Erythroblast (primary cell): ENCODE results near the gene TXNL4A.
A peak's percentile ranks its signal among the peaks of the same experiment; 100 is the strongest.
"Not testable (repeated sequence)": the region's sequence is repeated elsewhere in the genome, so short reads cannot be mapped to it uniquely, and the experiment has no call there.

Experiments
- DNase-seq, 2 experiments: peaks; one replicate each; lab custom pipeline; 2025; lab: John Stamatoyannopoulos, UW
- GATA1 ChIP-seq: IDR thresholded peaks from 2 replicates; pipeline ENCODE4 v1.6.1; 2011; ENCODE audit warnings: low read depth, mild to moderate bottlenecking, control low read depth, low read length, moderate library complexity
- POLR2A ChIP-seq: IDR thresholded peaks from 2 replicates; pipeline ENCODE4 v1.6.1; 2011; ENCODE audit warnings: mild to moderate bottlenecking, low read length

Gene TXNL4A

GRCh38 chr18:80010551-80010906 lies 22.2 kb upstream of the TXNL4A start:
- no peak for DNase-seq
- no peak for TF ChIP-seq POLR2A
- TF ChIP-seq GATA1, result no peak

GRCh38 chr18:80009661-80010550 lies 21.5 kb upstream of the TXNL4A start:
- peak in 1 of 2 experiments; percentile 25 for DNase-seq
- no peak for TF ChIP-seq POLR2A
- TF ChIP-seq GATA1, result no peak

- no peak for TF ChIP-seq GATA1
- DNase-seq, result no peak
These were observed 18.4 kb upstream of the TXNL4A start for GRCh38 chr18:80006724-80007123.

- no peak for DNase-seq
- TF ChIP-seq POLR2A, result no peak
- no peak for TF ChIP-seq GATA1
These were observed 16.4 kb upstream of the TXNL4A start for GRCh38 chr18:80004600-80005342.

GRCh38 chr18:80002468-80002867 lies 14.1 kb upstream of the TXNL4A start:
- no peak for DNase-seq
- TF ChIP-seq POLR2A, result no peak
- TF ChIP-seq GATA1, result no peak

- no peak for TF ChIP-seq POLR2A
- TF ChIP-seq GATA1, result no peak
- no peak for DNase-seq
These were observed 12.5 kb upstream of the TXNL4A start for GRCh38 chr18:80000877-80001276.

GRCh38 chr18:79999701-80000100 lies 11.3 kb upstream of the TXNL4A start:
- DNase-seq, result not testable (repeated sequence)

- no peak for DNase-seq
- no peak for TF ChIP-seq POLR2A
- TF ChIP-seq GATA1, result no peak
These were observed 3.1 kb upstream of the TXNL4A start for GRCh38 chr18:79991494-79991893.

- peak in 1 of 2 experiments; percentile 70 for DNase-seq
- no peak for TF ChIP-seq GATA1
- no peak for TF ChIP-seq POLR2A
These were observed 783 bp upstream of the TXNL4A start for GRCh38 chr18:79989195-79989497.

- TF ChIP-seq POLR2A, result no peak
- no peak for TF ChIP-seq GATA1
- peak; percentile 84 to 86 for DNase-seq
These were observed 302 bp downstream of the TXNL4A start for GRCh38 chr18:79988071-79988450.

GRCh38 chr18:79987566-79987965 lies 797 bp downstream of the TXNL4A start:
- TF ChIP-seq POLR2A (no peak), GATA1 (no peak)
- peak in 1 of 2 experiments; percentile 66 for DNase-seq

GRCh38 chr18:79986726-79987125 lies 1.6 kb downstream of the TXNL4A start:
- TF ChIP-seq POLR2A (no peak), GATA1 (no peak)
- no peak for DNase-seq

GRCh38 chr18:79985172-79985571 lies 3.2 kb downstream of the TXNL4A start:
- DNase-seq, result no peak
- TF ChIP-seq POLR2A, result no peak
- no peak for TF ChIP-seq GATA1

- no peak for DNase-seq
- TF ChIP-seq GATA1 (no peak), POLR2A (no peak)
These were observed 4.6 kb downstream of the TXNL4A start for GRCh38 chr18:79983793-79984192.

GRCh38 chr18:79983253-79983652 lies 5.1 kb downstream of the TXNL4A start:
- no peak for TF ChIP-seq POLR2A
- no peak for TF ChIP-seq GATA1
- no peak for DNase-seq

- DNase-seq, result peak; percentile 68 to 74
- no peak for TF ChIP-seq POLR2A
- no peak for TF ChIP-seq GATA1
These were observed 5.6 kb downstream of the TXNL4A start for GRCh38 chr18:79982736-79983135.
